Measurements from ENCODE around the gene TMEM232. TPM values are rescaled to one million over a fixed set of nuclear protein-coding genes. Genes with fewer than 3 reads are reported as not detected.
A peak's percentile ranks its signal among the peaks of the same experiment; 100 is the strongest.

The TMEM232 gene
- polyA plus RNA-seq, 1 experiment = 0.12 TPM

GRCh38 chr5:110506378-110506777 is 220.1 kb downstream of the TMEM232 start:
- Histone ChIP-seq H3K4me3 (ENCODE audit: low read depth, low read length) (no peak overlapping the region), H3K36me3 (ENCODE audit: control insufficient read depth, insufficient read depth, low read length) (no peaks in the 10 kb centered on the region), H3K27me3 (ENCODE audit: control insufficient read depth, insufficient read depth, low read length) (no peaks in the 10 kb centered on the region)
- ChIA-PET CTCF (no interaction called here), POLR2A (no interaction called here)
- TF ChIP-seq CTCF (IDR thresholded peaks at IDR 0.05; ENCODE audit: insufficient read depth, low read depth, low read length) = no peak
- DNase-seq (ENCODE audit: low read depth) = no peak

GRCh38 chr5:110496276-110496675 is 230.2 kb downstream of the TMEM232 start:
- H3K36me3 ChIP-seq (ENCODE audit: control insufficient read depth, insufficient read depth, low read length) = no peaks in the 10 kb centered on the region
- no peak for DNase-seq (ENCODE audit: low read depth)
- POLR2A ChIA-PET = no interaction called here
- H3K4me3 ChIP-seq (ENCODE audit: low read depth, low read length) = no peak overlapping the region
- CTCF ChIA-PET = no interaction called here
- TF ChIP-seq CTCF (IDR thresholded peaks at IDR 0.05; ENCODE audit: insufficient read depth, low read depth, low read length) = no peak
- no peaks in the 10 kb centered on the region for H3K27me3 ChIP-seq (ENCODE audit: control insufficient read depth, insufficient read depth, low read length)

GRCh38 chr5:110492446-110492845 is 234.0 kb downstream of the TMEM232 start:
- TF ChIP-seq CTCF (IDR thresholded peaks at IDR 0.05; ENCODE audit: insufficient read depth, low read depth, low read length) = no peak
- POLR2A ChIA-PET = no interaction called here
- no peak for DNase-seq (ENCODE audit: low read depth)

GRCh38 chr5:110478895-110479294 is 247.6 kb downstream of the TMEM232 start:
- DNase-seq (ENCODE audit: low read depth) = peak; percentile 78
- ChIA-PET POLR2A (no interaction called here), CTCF (no interaction called here)
- Histone ChIP-seq H3K27me3 (ENCODE audit: control insufficient read depth, insufficient read depth, low read length) (no peaks in the 10 kb centered on the region), H3K36me3 (ENCODE audit: control insufficient read depth, insufficient read depth, low read length) (no peaks in the 10 kb centered on the region), H3K4me3 (ENCODE audit: low read depth, low read length) (no peak overlapping the region)
- TF ChIP-seq CTCF (IDR thresholded peaks at IDR 0.05; ENCODE audit: insufficient read depth, low read depth, low read length) = no peak

More at GRCh38 chr5:110492446-110492845, 234.0 kb downstream of the TMEM232 start:
- CTCF ChIA-PET = no interaction called here
- Histone ChIP-seq H3K4me3 (ENCODE audit: low read depth, low read length) (no peak overlapping the region), H3K27me3 (ENCODE audit: control insufficient read depth, insufficient read depth, low read length) (no peaks in the 10 kb centered on the region), H3K36me3 (ENCODE audit: control insufficient read depth, insufficient read depth, low read length) (no peaks in the 10 kb centered on the region)

GRCh38 chr5:110477911-110478310 is 248.6 kb downstream of the TMEM232 start:
- ChIA-PET CTCF (no interaction called here), POLR2A (no interaction called here)
- Histone ChIP-seq H3K27me3 (ENCODE audit: control insufficient read depth, insufficient read depth, low read length) (no peaks in the 10 kb centered on the region), H3K36me3 (ENCODE audit: control insufficient read depth, insufficient read depth, low read length) (no peaks in the 10 kb centered on the region), H3K4me3 (ENCODE audit: low read depth, low read length) (no peak overlapping the region)
- TF ChIP-seq CTCF (IDR thresholded peaks at IDR 0.05; ENCODE audit: insufficient read depth, low read depth, low read length) = no peak
- DNase-seq (ENCODE audit: low read depth) = no peak

Data from BJ (cell line).